ENCODE measurements around the gene LGALS12.
"Not testable (repeated sequence)": the region's sequence is repeated elsewhere in the genome, so short reads cannot be mapped to it uniquely, and the experiment has no call there.

Gene LGALS12

DNA sequence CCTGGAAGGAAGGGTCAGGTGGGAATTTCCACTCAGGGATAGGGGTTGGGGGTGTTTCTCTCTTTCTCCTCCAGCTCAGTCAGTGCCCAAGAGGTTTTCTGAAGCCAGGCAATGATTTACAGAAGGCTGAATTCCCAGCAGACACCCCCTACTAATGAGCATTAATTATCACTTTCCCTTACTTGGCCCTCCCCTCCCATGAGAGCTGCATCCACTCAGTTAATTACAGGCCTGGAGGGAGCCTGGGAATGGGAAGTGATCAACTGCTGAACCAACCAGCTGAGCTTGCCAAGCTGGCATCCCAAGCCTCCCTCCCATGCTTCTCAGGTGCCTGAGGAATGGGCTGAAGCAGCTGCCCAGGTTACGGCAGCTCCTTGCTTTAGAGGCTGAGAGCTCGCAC is 992 bp downstream of the LGALS12 start:
- no peak for DNase-seq

DNA sequence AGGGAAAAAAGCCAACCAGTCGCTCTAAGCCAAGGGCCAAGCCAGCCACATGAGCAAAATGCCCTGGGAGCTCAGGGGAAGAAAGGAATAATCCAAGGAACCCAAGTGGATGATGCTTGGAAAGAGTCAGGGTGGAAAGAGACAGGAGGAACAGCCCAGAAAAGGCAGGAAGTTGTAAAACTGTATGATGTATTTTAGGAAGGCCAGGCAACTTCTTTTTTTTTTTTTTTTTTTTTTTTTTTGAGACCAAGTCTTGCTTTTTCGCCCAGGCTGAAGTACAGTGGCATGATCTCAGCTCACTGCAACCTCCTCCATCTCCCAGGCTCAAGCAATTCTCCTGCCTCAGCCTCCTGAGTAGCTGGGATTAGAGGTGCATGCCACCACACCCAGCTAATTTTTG is 1.6 kb downstream of the LGALS12 start:
- DNase-seq = no peak

DNA sequence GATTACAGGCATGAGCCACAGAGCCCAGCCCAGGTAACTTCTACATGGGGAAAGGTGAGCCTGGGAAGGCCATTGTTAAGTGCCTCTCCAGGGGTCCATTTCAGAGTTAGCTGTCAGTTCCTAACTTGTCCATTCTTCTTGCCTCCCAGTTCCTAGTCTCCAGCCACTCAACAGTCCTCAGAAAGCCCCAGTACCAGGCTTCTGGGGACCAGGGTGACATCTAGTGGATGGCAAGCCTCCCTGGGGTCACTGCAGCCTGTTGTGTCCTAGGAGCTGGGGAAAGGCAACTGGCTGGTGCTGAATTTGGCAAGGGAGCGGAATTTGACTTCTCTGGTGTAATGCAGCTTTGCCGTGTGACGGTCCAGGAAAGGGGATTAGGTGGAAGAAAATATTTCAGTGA is 2.1 kb downstream of the LGALS12 start:
- no peak for DNase-seq

DNA sequence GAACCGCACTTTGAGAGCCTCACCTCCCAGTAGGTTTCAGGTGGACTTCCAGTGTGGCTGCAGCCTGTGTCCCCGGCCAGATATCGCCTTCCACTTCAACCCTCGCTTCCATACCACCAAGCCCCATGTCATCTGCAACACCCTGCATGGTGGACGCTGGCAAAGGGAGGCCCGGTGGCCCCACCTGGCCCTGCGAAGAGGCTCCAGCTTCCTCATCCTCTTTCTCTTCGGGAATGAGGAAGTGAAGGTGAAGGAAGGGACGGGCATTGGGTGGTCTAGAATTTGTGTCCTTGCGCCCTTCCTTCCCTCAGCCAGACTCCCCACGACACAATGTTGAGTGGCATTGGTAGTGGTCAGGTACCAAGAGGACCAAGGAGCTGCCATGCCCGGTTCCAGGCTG is 2.9 kb downstream of the LGALS12 start:
- no peak for DNase-seq

DNA sequence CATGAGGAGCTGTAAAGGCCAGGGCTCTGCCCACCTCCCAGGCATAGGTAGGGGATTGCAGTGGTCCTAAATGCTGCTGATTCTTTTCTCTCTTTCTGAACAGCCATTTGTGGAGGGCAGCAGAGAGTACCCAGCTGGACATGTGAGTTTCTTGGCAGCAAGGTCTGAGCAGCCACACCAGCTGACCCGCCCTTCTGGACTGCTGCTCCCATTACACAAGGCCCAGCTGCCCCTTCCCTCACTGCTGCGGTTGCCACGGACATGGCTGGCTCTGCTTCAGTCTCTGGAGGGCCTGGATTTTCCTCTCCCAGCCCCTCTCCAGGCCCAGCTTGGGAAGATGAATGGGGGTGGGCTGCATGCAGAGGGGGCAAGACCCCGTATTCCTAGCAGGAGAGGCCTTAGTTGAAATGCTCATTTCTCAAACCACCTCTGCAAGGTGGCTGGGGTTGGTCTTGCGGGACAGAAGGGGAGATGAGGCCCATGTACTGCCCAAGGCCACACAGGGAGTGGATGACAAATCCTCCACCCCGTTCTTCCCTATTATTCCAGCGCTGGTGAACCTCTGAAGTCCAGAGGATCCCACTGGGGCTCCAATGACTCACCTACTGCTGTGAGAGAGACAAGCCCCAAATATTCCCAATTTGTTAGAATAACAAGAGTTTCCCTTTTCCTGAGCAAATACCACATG is 4.6 kb downstream of the LGALS12 start:
- DNase-seq = peak; percentile 65

DNA sequence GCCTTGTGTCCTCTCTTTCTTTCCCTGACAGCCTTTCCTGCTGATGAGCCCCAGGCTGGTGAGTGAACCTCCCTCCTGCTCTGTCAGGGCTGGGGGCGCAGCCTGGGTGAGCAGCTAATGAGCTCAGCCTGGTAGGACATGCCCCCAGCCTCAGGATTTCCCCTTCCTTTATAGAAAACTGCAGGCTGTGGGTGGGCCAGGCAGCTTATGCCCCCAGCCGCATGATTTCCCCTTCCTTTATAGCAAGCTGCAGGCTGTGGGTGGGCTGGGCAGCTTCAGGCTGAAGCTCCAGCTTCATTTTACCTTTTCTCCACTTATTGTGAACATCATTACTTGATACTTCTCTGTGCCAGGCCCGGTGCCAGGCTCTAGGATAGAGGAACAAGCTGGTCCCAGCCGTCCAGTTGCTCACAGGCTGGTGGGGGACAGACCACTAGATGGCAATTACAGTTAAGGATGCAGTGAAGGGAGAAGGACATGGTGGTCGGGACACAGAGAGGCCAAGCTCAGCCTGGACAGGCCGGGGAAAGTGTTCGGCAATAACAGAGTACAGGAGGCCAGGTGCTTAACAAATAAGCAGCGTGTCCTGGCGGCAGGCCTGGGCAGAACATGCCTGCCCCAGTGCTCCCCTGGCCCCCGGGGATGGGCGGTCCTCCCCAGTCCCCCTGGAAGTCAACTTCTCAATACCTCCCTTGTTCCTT is 5.3 kb downstream of the LGALS12 start:
- no peak for DNase-seq

DNA sequence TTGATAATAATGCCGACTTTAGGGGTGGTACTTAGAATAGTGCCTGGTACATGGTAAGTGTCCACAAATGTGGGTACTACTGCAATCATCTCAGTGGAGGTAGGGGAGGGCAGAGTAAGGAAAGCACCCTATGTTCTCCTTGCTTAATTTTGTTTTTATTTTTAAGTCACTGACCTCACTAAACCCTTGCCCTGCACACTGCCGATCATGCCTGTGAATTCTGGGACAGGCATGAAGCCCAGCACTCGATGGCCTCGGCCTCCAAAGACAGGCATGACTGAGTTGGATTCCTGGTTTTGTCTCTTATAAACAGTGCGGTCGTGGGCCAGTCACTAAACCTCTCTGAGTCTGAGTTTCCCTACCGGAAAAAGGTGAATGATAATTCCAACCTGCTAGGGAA is 6.9 kb downstream of the LGALS12 start:
- no peak for DNase-seq

DNA sequence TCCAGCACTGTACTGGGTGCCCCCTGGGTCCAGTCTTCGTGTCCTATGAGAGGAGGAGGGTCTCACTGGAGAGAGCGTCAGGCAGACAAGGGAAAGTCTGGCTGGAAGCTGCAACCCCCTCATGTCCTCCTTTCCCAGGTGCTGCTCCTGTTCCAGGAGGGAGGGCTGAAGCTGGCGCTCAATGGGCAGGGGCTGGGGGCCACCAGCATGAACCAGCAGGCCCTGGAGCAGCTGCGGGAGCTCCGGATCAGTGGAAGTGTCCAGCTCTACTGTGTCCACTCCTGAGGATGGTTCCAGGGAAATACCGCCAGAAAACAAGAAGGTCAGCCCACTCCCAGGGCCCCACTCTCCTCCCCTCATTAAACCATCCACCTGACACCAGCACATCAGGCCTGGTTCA is 10.2 kb downstream of the LGALS12 start:
- no peak for DNase-seq

DNA sequence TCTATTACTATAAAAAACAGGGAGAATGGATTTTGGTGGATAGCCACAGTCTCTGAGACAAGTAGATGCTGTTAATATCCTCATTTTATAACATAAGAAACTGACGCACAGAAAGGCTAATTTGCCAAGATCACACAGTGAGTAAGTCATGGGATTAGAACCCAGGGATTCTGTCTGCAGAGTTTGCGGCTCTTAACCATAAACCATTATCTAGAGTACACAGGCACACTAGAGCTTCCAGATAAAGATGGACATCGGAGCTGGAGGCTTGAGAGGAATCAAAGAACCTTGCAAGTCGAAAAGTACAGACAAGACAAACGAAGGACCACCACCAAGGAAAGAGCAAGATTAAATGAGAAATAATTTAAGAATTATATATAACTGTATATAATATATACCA is 11.3 kb downstream of the LGALS12 start:
- DNase-seq = no peak

DNA sequence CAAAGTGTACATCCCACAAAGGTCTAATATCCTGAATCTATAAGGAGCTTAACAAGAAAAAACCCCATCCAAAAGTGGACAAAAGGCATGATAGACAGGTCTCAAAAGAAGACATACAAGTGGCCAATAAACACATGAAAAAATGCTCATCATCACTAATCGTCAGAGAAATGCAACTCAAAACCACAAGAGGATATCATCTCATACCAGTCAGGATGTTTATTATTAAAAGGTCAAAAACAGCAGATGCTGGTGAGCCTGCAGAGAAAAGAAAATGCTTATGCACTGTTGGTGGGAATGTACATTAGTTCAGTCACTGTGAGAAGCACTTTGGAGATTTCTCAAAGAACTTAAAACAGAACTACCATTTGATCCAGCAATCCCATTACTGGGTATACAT is 12.7 kb downstream of the LGALS12 start:
- peak; percentile 31 for DNase-seq

DNA sequence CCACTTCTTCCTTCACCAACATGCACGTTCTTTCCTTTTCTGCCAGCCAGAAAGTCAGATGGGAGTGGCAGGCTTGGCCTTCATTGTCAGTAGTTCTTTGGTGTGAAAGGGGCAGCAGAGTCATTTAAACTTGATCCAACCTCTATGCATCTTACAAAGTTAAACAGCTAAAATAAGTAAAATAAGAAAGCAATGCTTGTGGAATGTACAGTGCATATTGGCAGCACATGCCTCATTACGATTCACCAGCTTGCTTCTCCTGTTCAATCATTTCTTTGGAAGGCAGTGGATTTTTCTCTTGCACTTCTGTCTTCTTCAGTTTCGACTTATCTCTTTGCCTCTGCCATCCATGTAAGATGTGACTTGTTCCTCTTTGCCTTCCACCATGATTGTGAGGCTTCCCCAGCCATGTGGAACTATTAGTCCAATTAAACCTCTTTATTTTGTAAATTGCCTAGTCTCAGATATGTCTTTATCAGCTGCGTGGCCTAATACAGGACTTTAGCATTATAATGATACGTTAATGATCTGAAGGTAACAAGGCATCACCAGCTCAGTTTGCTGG is 14.8 kb downstream of the LGALS12 start:
- DNase-seq = no peak

DNA sequence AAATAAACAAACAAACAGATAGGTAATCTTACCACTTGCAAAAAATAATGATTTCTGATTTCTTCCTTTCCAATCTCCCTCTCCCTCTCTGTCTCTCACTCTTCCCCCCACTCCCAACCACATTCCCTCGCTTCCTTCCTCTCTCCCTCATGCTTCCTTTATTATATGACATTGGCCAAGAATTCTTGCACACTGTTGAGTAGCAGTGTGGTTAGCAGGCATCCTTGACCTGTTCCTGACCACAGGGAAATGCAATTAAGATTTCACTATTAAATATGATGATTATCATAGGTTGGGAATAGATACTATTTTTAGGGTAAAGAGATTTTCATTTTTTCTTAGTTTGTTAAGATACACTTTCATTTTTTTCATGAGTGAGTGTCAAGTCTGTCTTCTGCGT is 16.0 kb downstream of the LGALS12 start:
- DNase-seq = no peak

DNA sequence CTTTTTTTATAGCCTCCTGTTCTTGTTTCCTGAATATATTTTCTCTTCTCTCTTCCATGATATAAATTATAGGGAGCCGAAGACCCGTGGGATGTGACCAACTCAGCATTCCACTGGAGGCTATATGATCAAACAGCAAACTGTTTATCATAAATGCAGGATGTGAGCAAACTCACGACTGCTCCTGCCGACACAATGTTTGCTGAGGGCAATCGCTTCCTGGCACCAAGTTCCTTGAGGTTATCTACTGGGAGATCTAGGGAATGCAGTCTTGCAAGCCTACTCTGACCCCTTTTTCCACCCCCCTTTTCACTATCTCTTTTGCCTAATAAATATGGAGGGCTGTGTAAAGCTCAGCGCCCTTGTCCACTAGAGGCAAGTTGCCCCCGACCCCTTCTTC is 17.3 kb downstream of the LGALS12 start:
- no peak for DNase-seq

DNA sequence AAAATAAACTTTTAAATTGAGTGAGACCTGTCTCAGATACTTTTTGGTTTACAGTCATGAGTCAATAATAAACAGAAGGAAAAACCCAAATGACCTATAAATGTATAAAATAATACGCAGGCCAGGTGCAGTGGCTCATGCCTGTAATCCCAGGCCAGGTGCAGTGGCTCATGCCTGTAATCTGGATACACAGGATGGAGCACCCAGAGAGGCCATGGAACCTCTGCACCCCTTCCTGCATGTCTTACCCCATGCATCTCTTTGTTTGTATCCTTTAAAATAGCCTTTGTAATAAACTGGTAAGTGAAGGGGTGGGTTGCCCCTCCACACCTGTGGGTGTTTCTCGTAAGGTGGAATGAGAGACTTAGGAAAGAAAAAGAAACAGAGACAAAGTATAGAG is 21.8 kb downstream of the LGALS12 start:
- DNase-seq = no peak

DNA sequence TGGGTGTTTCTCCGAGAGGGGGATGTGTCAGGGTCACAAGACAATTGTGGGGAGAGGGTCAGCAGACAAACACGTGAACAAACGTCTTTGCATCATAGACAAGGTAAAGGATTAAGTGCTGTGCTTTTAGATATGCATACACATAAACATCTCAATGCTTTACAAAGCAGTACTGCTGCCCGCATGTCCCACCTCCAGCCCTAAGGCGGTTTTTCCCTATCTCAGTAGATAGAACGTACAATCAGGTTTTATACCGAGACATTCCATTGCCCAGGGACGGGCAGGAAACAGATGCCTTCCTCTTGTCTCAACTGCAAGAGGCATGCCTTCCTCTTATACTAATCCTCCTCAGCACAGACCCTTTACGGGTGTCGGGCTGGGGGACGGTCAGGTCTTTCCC is 22.3 kb downstream of the LGALS12 start:
- DNase-seq = not testable (repeated sequence)

DNA sequence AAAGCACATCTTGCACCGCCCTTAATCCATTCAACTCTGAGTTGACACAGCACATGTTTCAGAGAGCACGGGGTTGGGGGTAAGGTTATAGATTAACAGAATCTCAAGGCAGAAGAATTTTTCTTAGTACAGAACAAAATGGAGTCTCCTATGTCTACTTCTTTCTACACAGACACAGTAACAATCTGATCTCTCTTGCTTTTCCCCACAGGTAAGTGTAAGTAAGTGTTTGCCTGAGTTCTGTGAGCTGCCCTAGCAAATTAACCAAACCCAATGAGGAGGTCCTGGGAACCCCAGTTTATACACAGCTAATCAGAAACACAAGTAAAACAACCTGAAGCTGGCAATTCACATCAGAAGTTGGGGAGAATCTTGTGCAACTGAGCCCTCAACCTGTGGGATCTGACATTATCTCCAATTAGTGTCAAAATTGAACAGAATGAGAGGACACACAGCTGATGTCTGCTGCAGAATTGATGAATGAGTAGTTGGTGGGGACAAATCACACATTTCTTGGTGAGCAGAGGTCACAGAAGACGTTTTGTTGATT is 22.9 kb downstream of the LGALS12 start:
- not testable (repeated sequence) for DNase-seq

DNA sequence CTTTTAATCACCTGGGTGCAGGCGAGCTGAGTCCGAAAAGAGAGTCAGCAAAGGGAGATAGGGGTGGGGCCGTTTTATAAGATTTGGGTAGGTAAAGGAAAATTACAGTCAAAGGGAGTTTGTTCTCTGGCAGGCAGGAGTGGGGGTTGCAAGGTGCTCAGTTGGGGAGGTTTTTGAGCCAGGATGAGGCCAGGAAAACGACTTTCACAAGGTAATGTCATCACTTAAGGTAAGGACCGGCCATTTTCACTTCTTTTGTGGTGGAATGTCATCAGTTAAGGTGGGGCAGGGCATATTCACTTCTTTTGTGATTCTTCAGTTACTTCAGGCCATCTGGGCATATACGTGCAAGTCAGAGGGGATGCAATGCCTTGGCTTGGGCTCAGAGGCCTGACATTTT is 23.5 kb downstream of the LGALS12 start:
- not testable (repeated sequence) for DNase-seq

DNA sequence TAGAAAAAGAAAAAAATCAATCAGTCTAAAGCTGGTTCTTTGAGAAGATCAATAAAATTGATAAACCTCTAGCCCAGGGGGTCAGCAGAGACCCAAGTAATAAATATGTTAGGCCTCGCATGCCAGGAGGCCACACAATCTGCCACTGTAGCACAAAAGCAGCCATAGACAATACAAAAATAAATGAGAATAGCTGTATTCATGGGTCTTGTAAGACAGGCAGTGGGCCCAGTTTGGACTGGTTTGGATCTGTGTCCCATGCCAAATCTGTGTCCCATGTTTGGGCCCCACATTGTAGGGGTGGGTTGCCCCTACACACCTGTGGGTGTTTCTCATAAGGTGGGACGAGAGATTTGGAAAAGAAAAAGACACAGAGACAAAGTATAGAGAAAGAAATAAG is 24.1 kb downstream of the LGALS12 start:
- DNase-seq = no peak

DNA sequence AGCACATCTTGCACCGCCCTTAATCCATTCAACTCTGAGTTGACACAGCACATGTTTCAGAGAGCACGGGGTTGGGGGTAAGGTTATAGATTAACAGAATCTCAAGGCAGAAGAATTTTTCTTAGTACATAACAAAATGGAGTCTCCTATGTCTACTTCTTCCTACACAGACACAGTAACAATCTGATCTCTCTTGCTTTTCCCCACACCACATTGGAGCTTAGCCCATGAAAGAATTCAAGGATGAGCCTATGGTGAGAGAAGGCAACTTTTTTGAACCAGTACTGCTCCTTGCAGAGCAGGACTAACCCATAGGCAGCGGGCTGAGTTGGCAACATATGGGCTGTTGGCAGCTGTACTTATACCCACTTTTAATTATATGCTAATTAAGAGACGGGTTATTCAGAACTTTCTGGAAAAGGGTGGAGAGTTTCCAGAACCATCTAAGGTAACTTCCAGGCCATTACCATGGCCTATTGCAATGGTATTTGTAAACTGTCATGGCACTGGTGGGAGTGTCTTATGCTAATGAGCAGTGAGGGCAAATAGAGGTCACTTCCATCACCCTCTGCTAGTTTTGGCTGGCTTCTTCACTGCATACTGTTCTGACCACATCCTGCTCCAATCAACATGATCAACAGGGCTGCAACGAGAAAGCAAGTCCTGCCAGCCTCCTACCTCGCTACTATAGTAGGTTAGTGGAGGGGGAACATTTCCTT is 25.3 kb downstream of the LGALS12 start:
- DNase-seq = peak; percentile 86

DNA sequence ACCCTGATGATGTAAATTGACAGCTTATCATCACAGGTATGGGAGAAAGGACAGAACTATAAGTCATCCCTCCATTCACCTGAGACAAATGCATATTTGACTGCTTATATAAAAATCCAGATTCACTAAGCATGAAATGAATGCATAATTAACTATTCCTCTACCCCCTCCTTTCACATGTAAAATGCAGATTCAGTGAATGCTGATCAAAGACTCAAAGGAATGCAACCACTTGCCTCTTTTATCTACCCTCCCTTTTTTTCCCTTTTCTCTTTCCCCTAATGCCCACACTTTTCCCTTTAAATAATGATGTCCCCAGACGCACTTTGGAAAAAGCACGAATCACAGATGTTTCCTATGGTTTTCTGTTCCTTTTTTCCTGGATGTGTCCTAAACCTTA is 26.2 kb downstream of the LGALS12 start:
- DNase-seq = no peak

DNA sequence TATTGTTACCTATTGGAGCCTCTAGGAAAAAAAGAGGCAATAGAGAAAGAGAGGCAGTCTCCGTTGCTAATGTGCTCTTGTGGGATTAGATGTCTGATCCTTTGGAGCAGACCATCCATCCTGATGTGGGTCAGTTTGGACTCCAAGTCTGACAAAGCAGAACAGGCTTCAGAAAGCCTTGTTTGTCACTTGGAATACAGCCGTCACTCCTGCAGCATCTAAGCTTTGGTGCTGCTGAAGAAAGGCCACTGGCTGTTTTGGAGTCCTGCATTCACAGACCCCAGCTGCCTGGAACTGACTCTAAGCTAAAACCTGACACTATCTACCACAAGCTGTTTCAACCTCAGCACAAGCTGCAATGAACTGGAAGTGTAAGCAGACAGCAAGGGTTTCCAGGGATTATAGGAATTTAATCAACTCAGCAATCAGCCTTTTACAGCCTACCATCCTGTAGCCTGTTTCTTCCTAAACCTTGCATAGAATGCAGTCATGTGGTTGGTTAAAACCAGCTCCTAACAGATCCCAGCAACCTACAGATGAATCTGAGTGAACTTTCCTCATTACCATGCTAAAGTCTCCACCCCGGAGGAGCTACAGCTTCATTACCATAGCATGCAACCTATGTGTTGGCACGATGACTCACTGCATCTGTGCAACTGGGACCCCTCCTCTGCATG is 27.1 kb downstream of the LGALS12 start:
- DNase-seq = no peak

DNA sequence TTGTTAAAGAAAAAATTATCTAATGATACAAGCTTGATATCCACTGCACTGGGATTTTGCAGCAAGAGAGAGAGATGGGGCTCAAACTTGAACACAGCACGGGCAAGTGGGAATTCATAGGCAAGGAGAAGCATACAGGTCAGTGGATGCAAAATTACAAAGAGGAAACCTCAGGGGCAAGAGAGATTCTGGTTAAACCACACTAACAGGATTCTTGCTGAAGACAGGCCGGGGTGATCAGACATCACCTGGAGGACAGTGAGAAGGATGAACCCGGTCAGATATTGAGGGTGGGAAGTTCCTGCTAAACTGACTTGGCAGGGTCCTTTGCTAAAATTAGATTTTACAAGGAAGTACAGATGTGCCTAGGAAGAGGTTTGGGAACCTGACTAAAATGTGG is 28.2 kb downstream of the LGALS12 start:
- DNase-seq = no peak

DNA sequence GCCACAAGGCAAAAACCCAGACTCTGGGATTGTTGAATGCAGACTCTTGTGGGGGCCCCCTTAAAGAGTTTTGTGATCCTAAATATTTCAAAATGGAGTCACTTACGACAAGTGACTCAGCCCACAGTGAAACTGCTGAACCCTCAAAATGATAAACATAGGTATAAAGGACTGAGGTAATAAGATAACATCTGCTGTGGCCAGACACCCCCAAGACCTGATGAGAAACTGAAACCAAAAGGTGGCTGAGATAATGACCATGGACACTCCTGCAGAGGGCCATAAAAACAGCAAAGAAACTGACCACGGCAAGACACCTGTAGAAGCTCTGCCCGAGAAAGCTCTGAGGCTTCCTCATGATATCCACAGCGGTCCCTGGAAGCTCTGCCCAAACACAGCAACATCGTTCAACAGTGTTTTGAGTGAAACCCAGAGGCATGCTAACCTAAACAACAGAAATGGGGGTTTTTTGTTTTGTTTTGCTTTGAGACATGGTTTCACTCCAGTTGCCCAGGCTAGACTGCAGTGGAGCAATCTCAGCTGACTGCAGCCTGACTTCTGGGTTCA is 29.1 kb downstream of the LGALS12 start:
- no peak for DNase-seq
